Muscle of back (tissue), 11 donors: ENCODE results near the gene ZBTB49. TPM values are rescaled to one million over a fixed set of nuclear protein-coding genes. Genes with fewer than 3 reads are reported as not detected.
A peak's percentile ranks its signal among the peaks of the same experiment; 100 is the strongest.
"Not testable (repeated sequence)": the region's sequence is repeated elsewhere in the genome, so short reads cannot be mapped to it uniquely, and the experiment has no call there.

Experiments used
- DNase-seq, 3 donors: peaks; one replicate each; pipeline versions ENCODE4 v3.0.0 to v3.0.0-alpha.2; 2013
- polyA plus RNA-seq, 10 donors: library from polyadenylated mRNA; unstranded; fragments of 120-200 nt; gene quantifications; one replicate each; pipeline ENCODE4 v1.2.1, GENCODE V29; 2013; ENCODE audit not compliant: insufficient read length in 10 of 10

ZBTB49 gene
- polyA plus RNA-seq, 10 donors, result 3.9 to 6.7 (median 5.3) TPM

DNA sequence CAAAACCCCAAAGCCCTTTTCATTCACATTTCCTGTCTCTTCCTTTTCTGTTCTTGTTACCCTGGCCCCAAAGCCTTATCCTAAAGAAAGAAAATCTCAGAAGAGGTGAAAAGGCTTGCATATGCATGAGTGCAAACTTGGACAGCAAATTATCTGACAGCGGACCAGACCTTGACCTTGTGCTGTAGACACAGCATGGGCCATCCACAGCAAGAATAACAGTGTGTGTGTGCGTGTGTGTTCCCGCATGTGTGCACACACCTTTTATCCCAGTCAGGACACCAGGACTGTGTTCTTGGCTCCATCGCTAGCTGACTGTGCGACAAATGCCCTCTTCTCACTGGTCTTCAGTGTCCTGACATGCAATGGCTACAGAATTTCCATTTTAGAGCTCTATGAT is 35.3 kb downstream of the ZBTB49 start:
- no peak for DNase-seq

- DNase-seq, result no peak
Measured at GRCh38 chr4:4326166-4326565, 36.1 kb downstream of the ZBTB49 start.

DNA sequence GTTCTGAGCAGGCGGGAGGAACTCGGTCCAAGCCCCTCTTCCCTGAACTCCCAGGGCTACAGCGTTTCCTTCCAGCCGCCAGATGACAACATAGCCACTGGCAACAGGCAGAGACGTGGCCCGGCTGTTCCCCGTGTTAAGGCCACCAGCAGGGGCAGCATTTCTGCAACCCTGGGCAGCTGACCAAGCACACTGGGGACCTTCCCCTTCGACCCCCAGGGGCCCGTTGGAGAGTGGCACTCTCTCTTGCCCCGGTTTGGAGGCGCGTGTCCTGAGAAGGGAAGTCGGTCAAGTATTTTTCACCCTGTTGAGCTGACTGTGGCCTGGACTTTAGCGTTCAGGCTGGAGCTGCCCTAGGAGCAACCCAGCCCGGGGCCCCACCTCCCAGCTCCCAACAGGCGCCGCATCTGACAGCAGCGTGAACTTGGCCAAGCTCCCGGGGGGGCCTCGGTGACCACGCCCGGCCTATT is 37.6 kb downstream of the ZBTB49 start:
- DNase-seq, result peak in 2 of 3 donors; percentile 11 to 36

DNA sequence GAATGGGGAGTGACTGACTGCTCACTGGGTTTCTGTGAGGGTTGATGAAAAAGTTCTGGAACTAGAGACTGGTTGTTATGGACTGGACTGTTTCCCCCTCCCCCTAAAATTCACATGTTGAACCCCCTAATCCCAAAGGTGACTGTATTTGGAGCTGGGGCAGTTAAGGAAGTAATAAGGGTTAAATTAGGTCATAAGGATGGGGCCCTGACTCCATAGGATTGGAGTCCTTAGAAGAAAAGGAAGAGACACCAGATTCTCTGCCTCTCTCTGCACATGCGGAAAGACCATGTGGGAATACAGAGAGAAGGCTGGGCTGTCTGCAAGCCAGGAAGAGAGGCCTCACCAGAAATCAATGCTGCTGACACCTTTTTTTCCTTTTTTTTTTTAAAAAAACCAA is 38.2 kb downstream of the ZBTB49 start:
- DNase-seq, result no peak

DNA sequence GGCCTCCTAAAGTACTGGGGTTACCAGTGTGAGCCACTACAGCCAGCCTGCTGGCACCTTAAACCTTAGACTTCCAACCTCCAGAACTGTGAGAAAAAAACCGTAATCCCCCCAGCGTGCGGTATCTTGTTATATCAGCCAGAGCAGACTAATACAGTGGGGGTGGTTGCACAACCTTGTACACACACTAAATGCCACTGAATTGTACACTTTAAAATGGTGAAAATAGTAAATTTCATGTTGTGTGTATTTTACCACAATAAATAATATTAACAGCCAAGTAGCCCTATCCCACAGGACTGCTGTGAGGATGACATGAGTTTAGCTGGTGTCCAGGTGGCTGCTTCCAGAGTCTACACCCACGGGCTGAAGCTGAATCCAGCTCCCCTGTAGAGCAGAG is 38.8 kb downstream of the ZBTB49 start:
- DNase-seq, result no peak

DNA sequence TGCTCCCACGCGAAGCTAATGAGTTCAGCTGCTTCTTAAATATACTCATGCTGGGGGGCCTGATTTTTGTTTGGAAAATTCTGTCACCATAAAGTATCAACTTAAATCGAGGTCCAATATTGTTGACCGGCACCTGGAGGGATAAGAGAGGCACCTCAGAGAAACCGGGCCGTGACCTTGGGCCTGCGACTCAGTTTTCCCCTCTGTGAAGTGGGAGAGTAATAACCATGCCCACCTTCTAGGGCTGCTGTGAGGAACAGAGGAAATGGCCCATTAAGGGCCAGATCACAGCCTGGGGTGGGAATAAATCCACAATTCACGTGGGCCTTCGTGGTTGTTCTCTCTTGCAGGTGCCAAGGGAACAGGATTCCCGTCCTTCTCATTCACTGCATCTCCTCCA is 39.4 kb downstream of the ZBTB49 start:
- no peak for DNase-seq

- DNase-seq, result no peak
Measured at GRCh38 chr4:4330794-4331193, 40.7 kb downstream of the ZBTB49 start.

GRCh38 chr4:4332529-4332928 is 42.5 kb downstream of the ZBTB49 start:
- no peak for DNase-seq

DNA sequence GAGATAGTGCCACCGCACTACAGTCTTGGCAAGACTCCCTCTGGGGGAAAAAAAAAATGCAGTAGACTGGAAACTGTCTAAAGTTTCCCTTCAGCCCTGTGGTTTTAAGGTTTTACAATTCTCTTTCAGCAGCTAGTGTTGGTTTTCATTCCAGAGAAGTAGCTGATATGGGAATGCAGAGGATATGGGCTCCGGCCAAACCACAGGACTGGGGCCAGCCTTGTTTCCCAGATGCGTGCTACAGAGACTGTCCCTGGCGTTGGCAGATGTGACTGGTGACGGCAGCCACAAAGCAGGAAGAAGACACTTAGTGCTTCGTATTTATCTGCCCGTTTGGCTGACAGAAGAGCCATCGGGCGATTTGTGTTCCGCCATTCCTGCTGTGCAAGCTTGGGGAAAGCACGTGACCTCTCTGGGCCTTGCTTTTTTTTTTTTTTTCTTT is 43.2 kb downstream of the ZBTB49 start:
- DNase-seq, result peak; percentile 2 to 43 (median 4)

DNA sequence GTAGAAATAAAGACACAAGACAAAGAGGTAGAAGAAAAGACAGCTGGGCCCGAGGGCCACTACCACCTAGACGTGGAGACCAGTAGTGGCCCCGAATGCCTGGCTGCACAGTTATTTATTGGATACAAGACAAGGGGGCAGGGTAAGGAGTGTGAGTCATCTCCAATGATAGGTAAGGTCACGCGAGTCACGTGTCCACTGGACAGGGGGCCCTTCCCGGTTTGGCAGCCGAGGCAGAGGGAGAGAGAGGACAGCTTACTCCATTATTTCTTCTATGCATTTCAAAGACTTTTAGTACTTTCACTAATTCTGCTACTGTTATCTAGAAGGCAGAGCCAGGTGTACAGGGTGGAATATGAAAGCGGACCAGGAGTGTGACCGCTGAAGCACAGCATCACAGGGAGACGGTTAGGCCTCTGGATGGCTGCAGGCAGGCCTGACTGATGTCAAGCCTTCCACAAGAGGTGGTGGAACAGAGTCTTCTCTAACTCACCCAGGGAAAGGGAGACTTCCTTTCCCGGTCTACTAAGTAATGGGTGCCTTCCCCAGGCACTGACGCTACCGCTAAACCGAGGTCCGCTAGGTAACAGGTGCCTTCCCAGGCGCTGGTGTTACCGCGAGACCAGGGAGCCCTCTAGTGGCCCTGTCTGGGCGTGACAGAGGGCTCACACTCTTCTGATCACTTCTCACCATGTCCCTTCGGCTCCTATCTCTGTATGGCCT is 44.9 kb downstream of the ZBTB49 start:
- DNase-seq, result peak; percentile 7 to 50 (median 26)

DNA sequence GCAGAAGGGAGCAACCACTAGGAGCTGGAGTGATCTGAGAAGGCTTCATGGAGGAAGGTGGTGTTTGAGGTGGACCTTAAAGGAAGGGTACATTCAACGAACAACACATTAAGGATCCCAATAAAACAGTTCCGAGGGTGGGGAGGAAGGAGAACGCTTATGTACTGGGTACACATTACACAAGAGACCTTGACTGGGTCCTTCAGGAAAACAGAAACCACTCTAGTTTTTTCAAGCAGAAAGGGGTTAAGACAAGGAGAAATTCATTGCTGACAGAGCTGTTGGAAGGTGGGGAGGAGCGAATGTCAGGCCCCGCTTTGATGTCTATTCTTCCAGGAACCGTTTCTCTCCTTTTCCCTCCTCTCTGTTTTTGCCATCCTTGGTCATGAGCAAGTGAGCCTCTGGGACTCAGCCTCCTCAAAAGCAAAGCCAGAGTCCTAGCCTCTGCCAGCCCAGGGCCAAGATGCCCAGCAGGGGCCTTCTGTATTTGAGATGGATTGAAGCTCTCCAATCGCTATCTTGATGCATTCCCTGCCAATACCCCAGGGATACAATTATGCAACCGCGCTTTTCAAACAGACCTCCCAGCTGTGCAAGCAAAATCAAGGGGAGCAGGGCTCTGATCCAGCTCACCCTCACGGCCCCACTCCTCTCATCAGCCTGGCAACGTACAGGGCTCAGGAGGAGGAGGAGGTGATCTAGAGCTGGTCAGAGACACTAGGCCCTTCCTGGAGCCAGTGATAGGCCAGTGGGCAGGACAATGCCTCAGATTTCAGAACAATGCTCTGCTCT is 48.4 kb downstream of the ZBTB49 start:
- no peak for DNase-seq

DNA sequence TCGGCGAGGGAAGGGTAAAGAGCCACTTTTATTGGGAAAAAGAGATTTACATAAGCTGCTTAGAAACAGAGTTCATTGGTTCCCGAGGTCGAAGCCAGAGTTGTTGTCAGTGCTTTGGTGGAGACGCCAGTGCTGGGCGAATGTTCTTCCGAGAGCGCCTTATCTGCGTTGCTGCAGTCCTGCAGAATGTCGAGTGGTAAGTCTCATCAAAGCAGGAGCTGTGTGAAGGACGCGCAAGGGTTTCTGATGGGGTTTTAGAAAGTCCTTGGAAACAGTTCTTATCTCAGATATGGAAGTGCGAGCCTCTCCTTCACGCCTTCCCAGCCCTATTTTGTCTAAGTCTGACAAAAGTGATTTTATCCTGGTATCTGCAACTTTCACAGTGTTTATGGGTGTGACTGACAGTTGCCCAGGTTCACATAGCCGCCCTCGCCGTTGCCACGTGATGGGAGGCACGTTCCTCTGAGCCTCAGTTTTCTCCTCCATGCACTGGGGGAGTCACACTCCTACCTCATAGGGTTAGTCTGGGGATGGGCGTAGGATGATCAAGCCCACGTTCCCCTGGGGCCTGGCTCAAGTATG is 49.5 kb downstream of the ZBTB49 start:
- no peak for DNase-seq

- no peak for DNase-seq
Measured at GRCh38 chr4:4341861-4342650, 52.0 kb downstream of the ZBTB49 start.

- DNase-seq, result no peak
Measured at GRCh38 chr4:4343038-4343437, 53.0 kb downstream of the ZBTB49 start.

DNA sequence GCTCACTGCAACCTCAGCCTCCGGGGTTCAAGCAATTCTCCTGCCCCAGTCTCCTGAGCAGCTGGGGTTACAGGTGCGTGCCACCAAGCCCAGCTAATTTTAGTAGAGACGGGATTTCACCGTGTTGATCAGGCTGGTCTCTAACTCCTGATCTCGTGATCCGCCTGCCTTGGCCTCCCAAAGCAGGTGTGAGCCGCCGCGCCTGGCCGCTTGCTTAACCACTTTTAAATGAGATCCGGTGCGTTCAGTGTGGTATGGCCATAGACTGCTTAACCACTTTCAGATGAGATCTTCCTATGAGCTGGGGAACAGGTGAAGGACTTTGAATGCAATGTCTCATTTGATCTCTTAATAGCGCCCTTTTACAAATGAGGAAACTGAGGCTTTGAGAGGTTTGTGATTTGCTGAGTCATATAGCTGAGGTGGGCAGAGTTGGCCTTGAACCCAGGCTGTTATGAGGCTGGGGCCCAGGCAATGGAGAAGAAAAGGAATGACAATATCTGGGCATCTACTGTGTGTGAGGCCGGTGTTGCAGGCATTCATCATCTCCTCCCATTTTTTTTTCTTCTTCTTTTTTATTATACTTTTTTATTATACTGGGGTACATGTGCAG is 55.0 kb downstream of the ZBTB49 start:
- no peak for DNase-seq

DNA sequence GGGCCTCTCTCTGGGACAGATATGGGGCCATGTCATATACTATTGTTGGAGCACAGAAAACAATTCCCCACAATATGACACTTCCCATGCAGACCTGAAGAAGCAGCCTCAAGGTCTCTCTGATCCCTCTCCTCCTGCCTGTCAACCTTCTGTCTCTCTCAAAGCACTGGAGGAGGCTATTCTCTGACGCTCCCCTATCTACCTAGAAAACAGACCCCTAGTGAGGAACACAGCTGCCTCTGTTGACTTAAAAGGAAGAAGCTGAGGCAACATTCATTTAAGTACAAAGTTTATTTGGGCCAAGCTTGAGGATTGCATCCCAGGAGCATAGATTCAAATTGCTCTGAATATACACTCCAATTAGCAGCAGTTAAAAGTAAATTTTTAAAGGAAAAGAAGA is 57.5 kb downstream of the ZBTB49 start:
- DNase-seq, result no peak

- not testable (repeated sequence) for DNase-seq
Measured at GRCh38 chr4:4348585-4348984, 58.5 kb downstream of the ZBTB49 start.

- no peak for DNase-seq
Measured at GRCh38 chr4:4349867-4350266, 59.8 kb downstream of the ZBTB49 start.

- DNase-seq, result no peak
Measured at GRCh38 chr4:4350909-4351308, 60.9 kb downstream of the ZBTB49 start.

GRCh38 chr4:4355302-4355701 is 65.3 kb downstream of the ZBTB49 start:
- no peak for DNase-seq
